Caco-2 (cell line): ENCODE measurements around the gene IL32. TPM values are rescaled to one million over a fixed set of nuclear protein-coding genes. Genes with fewer than 3 reads are reported as not detected.

ENCODE experiments used
- BruUV-seq: library from RNA; stranded (reverse); fragments of 400-500 nt; replicated peaks from 2 replicates; lab custom pipeline; 2021; lab: Mats Ljungman, UMichigan
- CTCF ChIA-PET: fragments of 300-600 bp; sonication (Branson Sonifier 250); formaldehyde crosslinking; loops from one replicate; lab custom pipeline; 2022; ENCODE audit warnings: antibody characterized with exemption; lab: Charles Lee
- POLR2A ChIA-PET: fragments of 300-600 bp; sonication (Branson Sonifier 250); formaldehyde crosslinking; loops from one replicate; lab custom pipeline; 2022; ENCODE audit warnings: antibody characterized with exemption; lab: Charles Lee
- DNase-seq, 2 experiments: peaks; one replicate each; pipeline versions ENCODE4 v3.0.0 to v3.0.0-alpha.2; 2020 to 2022
- H3K27me3 ChIP-seq: replicated peaks from 2 replicates; pipeline ENCODE4 v1.6.0; 2011; ENCODE audit warnings: low read length; ENCODE audit not compliant: control insufficient read depth, insufficient read depth
- H3K36me3 ChIP-seq: 2 replicates; pipeline ENCODE4 v1.5.1; 2011; ENCODE audit warnings: low read length; ENCODE audit not compliant: control insufficient read depth, insufficient read depth
- H3K4me1 ChIP-seq: fragments of 250-450 bp; sonication (Bioruptor Pico); 2 replicates; pipeline ENCODE4 v1.5.1; 2020; ENCODE audit warnings: mild to moderate bottlenecking
- H3K4me3 ChIP-seq: 2 replicates; pipeline ENCODE4 v1.5.1; 2011; ENCODE audit warnings: low read depth, mild to moderate bottlenecking, control low read depth, low read length
- H3K9me3 ChIP-seq: fragments of 250-450 bp; sonication (Bioruptor Pico); 2 replicates; pipeline ENCODE4 v1.5.1; 2020; ENCODE audit warnings: mild to moderate bottlenecking, moderate library complexity
- H3K27ac Mint-ChIP-seq: one replicate; pipeline ENCODE4 v1.8.0; 2022; ENCODE audit warnings: mixed read lengths; ENCODE audit not compliant: unreplicated experiment
- H3K27me3 Mint-ChIP-seq: one replicate; pipeline ENCODE4 v1.8.0; 2022; ENCODE audit warnings: mixed read lengths; ENCODE audit not compliant: insufficient read depth, unreplicated experiment
- H3K36me3 Mint-ChIP-seq: one replicate; pipeline ENCODE4 v1.8.0; 2022; ENCODE audit warnings: mild to moderate bottlenecking, mixed read lengths; ENCODE audit not compliant: insufficient read depth, unreplicated experiment
- H3K4me1 Mint-ChIP-seq: one replicate; pipeline ENCODE4 v1.8.0; 2022; ENCODE audit warnings: low read depth, mixed read lengths; ENCODE audit not compliant: unreplicated experiment
- H3K4me3 Mint-ChIP-seq: one replicate; pipeline ENCODE4 v1.8.0; 2022; ENCODE audit warnings: mild to moderate bottlenecking, moderate library complexity, mixed read lengths; ENCODE audit not compliant: unreplicated experiment
- H3K9me3 Mint-ChIP-seq: one replicate; pipeline ENCODE4 v1.8.0; 2022; ENCODE audit warnings: mixed read lengths; ENCODE audit not compliant: unreplicated experiment
- CTCF ChIP-seq, 2 experiments: fragments of 200-600 bp in 1 of 2; IDR thresholded peaks; 1 replicate in 1 of 2; 2 replicates in 1 of 2; pipeline versions ENCODE4 v1.5.1 to v1.8.0; 2011 to 2022; ENCODE audit warnings: antibody characterized with exemption in 1 of 2, control low read depth in 1 of 2, inconsistent platforms in 1 of 2, low read depth in 1 of 2, low read length in 1 of 2, mild to moderate bottlenecking in 1 of 2, moderate library complexity in 1 of 2; ENCODE audit not compliant: insufficient read depth in 1 of 2, severe bottlenecking in 1 of 2, unreplicated experiment in 1 of 2
- intact Hi-C: fragments of 100-400 bp; cut with micrococcal nuclease; formaldehyde crosslinking; loops from one replicate; pipeline ENCODE4 v1.10.0; 2022; ENCODE audit not compliant: unreplicated experiment
- total RNA-seq: library from RNA; stranded (reverse); gene quantifications from 2 replicates; pipeline ENCODE4 v1.2.3, GENCODE V29; 2022

The IL32 gene
- total RNA-seq, 1 experiment from 2014 or later = 149 TPM

GRCh38 chr16:3019594-3020246 lies 45.7 kb upstream of the IL32 start:
- BruUV-seq = no TSS peak
- 0 out of 2 replicates have a peak, but pooled peaks cover 2% of the 10 kb centered on the region for H3K36me3 ChIP-seq
- H3K9me3 ChIP-seq = no peaks in the 10 kb centered on the region
- no peaks in the 10 kb centered on the region for H3K27me3 ChIP-seq
- TF ChIP-seq CTCF (IDR thresholded peaks at IDR 0.05; ENCODE audit: insufficient read depth in 1 of 2, low read depth in 1 of 2, low read length in 1 of 2, severe bottlenecking in 1 of 2, unreplicated experiment in 1 of 2) = no peak
- Mint-ChIP-seq H3K9me3 (no peaks in the 10 kb centered on the region), H3K36me3 (peaks cover 48% of the 10 kb centered on the region), H3K4me1 (peaks cover 17% of the 10 kb centered on the region), H3K27me3 (no peaks in the 10 kb centered on the region), H3K4me3 (peak overlapping the region; percentile 72), H3K27ac (peak overlapping the region; percentile 89)
- peaks cover 43% of the 10 kb centered on the region for H3K4me1 ChIP-seq
- peak overlapping the region; percentile 52 for H3K4me3 ChIP-seq
- ChIA-PET CTCF (interaction anchor here (0.6 to 6.9 kb wide), 9 partner anchors 9 to 161 kb away, joined by 3 to 113 read pairs (median 7); no protein-coding TSS in a partner anchor), POLR2A (interaction anchor here (0.7 to 5.8 kb wide), 7 partner anchors 10 to 116 kb away, joined by 3 to 83 read pairs (median 4); partner anchors contain the start of gene ZNF213)
- no peak for DNase-seq
- intact Hi-C loops = loop anchor here (1.0 kb wide), 1 partner anchor 9 kb away; no protein-coding TSS in a partner anchor

- Mint-ChIP-seq H3K27ac (peak within 1 kb of the TSS; percentile 89), H3K4me1 (peaks cover 17% of the 10 kb centered on the region), H3K36me3 (peaks cover 53% of the 10 kb centered on the region), H3K4me3 (peak within 1 kb of the TSS; percentile 72), H3K9me3 (no peaks in the 10 kb centered on the region), H3K27me3 (no peaks in the 10 kb centered on the region)
- H3K4me3 ChIP-seq = peak within 1 kb of the TSS; percentile 52
- CTCF ChIA-PET = interaction anchor here (0.5 to 6.9 kb wide), 11 partner anchors 8 to 161 kb away, joined by 3 to 113 read pairs (median 4); partner anchors contain the start of gene BICDL2
- H3K9me3 ChIP-seq = no peaks in the 10 kb centered on the region
- peaks cover 43% of the 10 kb centered on the region for H3K4me1 ChIP-seq
- H3K36me3 ChIP-seq = 0 out of 2 replicates have a peak, but pooled peaks cover 2% of the 10 kb centered on the region
- TF ChIP-seq CTCF (IDR thresholded peaks at IDR 0.05; ENCODE audit: insufficient read depth in 1 of 2, low read depth in 1 of 2, low read length in 1 of 2, severe bottlenecking in 1 of 2, unreplicated experiment in 1 of 2) = no peak
- intact Hi-C loops = loop anchor here (1.0 kb wide), 1 partner anchor 10 kb away; no protein-coding TSS in a partner anchor
- no peaks in the 10 kb centered on the region for H3K27me3 ChIP-seq
- BruUV-seq = no TSS peak
- DNase-seq = peak; percentile 79 to 83
- POLR2A ChIA-PET = interaction anchor here (0.6 to 5.8 kb wide), 8 partner anchors 10 to 115 kb away, joined by 3 to 83 read pairs (median 5); partner anchors contain the start of gene ZNF213
These were observed 45.2 kb upstream of the IL32 start, which contains the start of gene TNFRSF12A for GRCh38 chr16:3020247-3020603. Gene TNFRSF12A (plus strand): TSS chr16:3020368. CDS start chr16:3020398, 30 bp downstream.
